Tibial nerve (tissue), 4 donors: ENCODE results near the gene CACNG8. TPM values are rescaled to one million over a fixed set of nuclear protein-coding genes. Genes with fewer than 3 reads are reported as not detected.

ENCODE experiments used
- DNase-seq, 2 donors: peaks; one replicate each; pipeline ENCODE4 v3.0.0-alpha.2; 2019; ENCODE audit warnings: low spot score in 2 of 2
- H3K27ac ChIP-seq, 4 donors: fragments of 200-600 bp; sonication (generic) in 3 of 4; one replicate each; pipeline ENCODE4 v1.5.1; 2017 to 2019; ENCODE audit warnings: mild to moderate bottlenecking in 1 of 4
- H3K27me3 ChIP-seq, 2 donors: fragments of 200-600 bp; sonication (generic) in 1 of 2; one replicate each; pipeline versions ENCODE4 v1.5.1 to v1.6.0; 2017 to 2019
- H3K36me3 ChIP-seq, 3 donors: fragments of 200-600 bp; sonication (generic); one replicate each; pipeline ENCODE4 v1.5.1; 2018 to 2019
- H3K4me1 ChIP-seq, 4 donors: fragments of 200-600 bp; sonication (generic) in 3 of 4; one replicate each; pipeline ENCODE4 v1.5.1; 2017 to 2019
- H3K4me3 ChIP-seq, 4 donors: fragments of 200-600 bp; sonication (generic) in 3 of 4; one replicate each; pipeline ENCODE4 v1.5.1; 2017 to 2019; ENCODE audit warnings: mild to moderate bottlenecking in 1 of 4, moderate library complexity in 1 of 4
- H3K9me3 ChIP-seq, 4 donors: fragments of 200-600 bp; sonication (generic) in 3 of 4; one replicate each; pipeline ENCODE4 v1.5.1; 2017 to 2019
- CTCF ChIP-seq, 5 experiments: fragments of 200-600 bp in 3 of 5; fragments of 450-650 bp in 2 of 5; sonication (generic) in 3 of 5; IDR thresholded peaks; one replicate each; pipeline ENCODE4 v1.5.1; 2016 to 2019; ENCODE audit warnings: antibody characterized with exemption in 5 of 5, mild to moderate bottlenecking in 3 of 5, moderate library complexity in 2 of 5
- EP300 ChIP-seq, 2 donors: sonication (generic); formaldehyde crosslinking; IDR thresholded peaks; one replicate each; pipeline ENCODE4 v1.6.1; 2017; ENCODE audit warnings: antibody characterized with exemption in 2 of 2, mild to moderate bottlenecking in 1 of 2
- POLR2A ChIP-seq, 2 donors: fragments of 450-650 bp; IDR thresholded peaks; one replicate each; pipeline ENCODE4 v1.6.1; 2017; ENCODE audit warnings: antibody characterized with exemption in 2 of 2, mild to moderate bottlenecking in 2 of 2, moderate library complexity in 2 of 2
- WGBS, 2 donors: methylation state at CpG; one replicate each; pipeline ENCODE4 v1.1.5; 2018; 5-methylcytosine and 5-hydroxymethylcytosine counted together
- total RNA-seq, 4 donors: library from RNA; depleted of rRNA; stranded (reverse); fragments of >200 nt; gene quantifications; one replicate each; pipeline ENCODE4 v1.1.0, GENCODE V29; 2016

The CACNG8 gene
- total RNA-seq, 4 donors from 2014 or later, result not detected

GRCh38 chr19:53971673-53972072 lies 8.9 kb downstream of the CACNG8 start:
- no peak overlapping the region for H3K27ac ChIP-seq
- H3K9me3 ChIP-seq, result no peaks in the 10 kb centered on the region
- TF ChIP-seq CTCF (IDR thresholded peaks at IDR 0.05), result no peak
- no peak for TF ChIP-seq POLR2A (IDR thresholded peaks at IDR 0.05)
- TF ChIP-seq EP300 (IDR thresholded peaks at IDR 0.05), result no peak
- H3K4me1 ChIP-seq, result no peaks in the 10 kb centered on the region
- 52 to 59% methylated on average over 10 of the region's 10 CpGs for WGBS, 2 donors
- no peak overlapping the region for H3K4me3 ChIP-seq
- H3K36me3 ChIP-seq, result no peaks in the 10 kb centered on the region
- no peak for DNase-seq
- H3K27me3 ChIP-seq, result peaks cover 0 to 7% of the 10 kb centered on the region in 2 donors

GRCh38 chr19:53977429-53977990 lies 14.8 kb downstream of the CACNG8 start:
- no peak overlapping the region for H3K27ac ChIP-seq
- WGBS, 2 donors, result 4% methylated on average over 9 of the region's 9 CpGs
- peaks cover 0 to 58% of the 10 kb centered on the region in 2 donors for H3K27me3 ChIP-seq
- H3K9me3 ChIP-seq, result peaks cover 0 to 5% (median 0%) of the 10 kb centered on the region in 4 donors
- no peaks in the 10 kb centered on the region for H3K36me3 ChIP-seq
- H3K4me3 ChIP-seq, result peak overlapping the region in 1 of 4 donors; percentile 32
- H3K4me1 ChIP-seq, result peaks cover 0 to 32% (median 0%) of the 10 kb centered on the region in 4 donors
- TF ChIP-seq CTCF (IDR thresholded peaks at IDR 0.05) (no peak), POLR2A (IDR thresholded peaks at IDR 0.05) (no peak), EP300 (IDR thresholded peaks at IDR 0.05) (no peak)
- DNase-seq, result peak; percentile 24 to 87

GRCh38 chr19:53977991-53978731 lies 15.4 kb downstream of the CACNG8 start:
- Histone ChIP-seq H3K36me3 (no peaks in the 10 kb centered on the region), H3K9me3 (peaks cover 0 to 5% (median 0%) of the 10 kb centered on the region in 4 donors), H3K27ac (no peak overlapping the region), H3K4me3 (peak overlapping the region in 1 of 4 donors; percentile 32), H3K4me1 (peaks cover 0 to 32% (median 0%) of the 10 kb centered on the region in 4 donors), H3K27me3 (peaks cover 0 to 62% of the 10 kb centered on the region in 2 donors)
- DNase-seq, result peak in 1 of 2 donors; percentile 25
- 4 to 8% methylated on average over 50 of the region's 54 CpGs for WGBS, 2 donors
- no peak for TF ChIP-seq EP300 (IDR thresholded peaks at IDR 0.05)
- no peak for TF ChIP-seq CTCF (IDR thresholded peaks at IDR 0.05)
- no peak for TF ChIP-seq POLR2A (IDR thresholded peaks at IDR 0.05)

- Histone ChIP-seq H3K36me3 (no peaks in the 10 kb centered on the region), H3K4me1 (peaks cover 0 to 32% (median 0%) of the 10 kb centered on the region in 4 donors), H3K27me3 (peaks cover 0 to 66% of the 10 kb centered on the region in 2 donors), H3K9me3 (peaks cover 0 to 5% (median 0%) of the 10 kb centered on the region in 4 donors), H3K4me3 (peak overlapping the region in 1 of 4 donors; percentile 28), H3K27ac (no peak overlapping the region)
- DNase-seq, result no peak
- WGBS, 2 donors, result 3% methylated on average over 19 of the region's 19 CpGs
- TF ChIP-seq CTCF (IDR thresholded peaks at IDR 0.05) (no peak), POLR2A (IDR thresholded peaks at IDR 0.05) (no peak), EP300 (IDR thresholded peaks at IDR 0.05) (no peak)
These were observed 16.5 kb downstream of the CACNG8 start for GRCh38 chr19:53978975-53979801.
